G401.6 (cell line): ENCODE results near the gene PAX2.

Source experiments
- FAIRE-seq: peaks from 2 replicates; lab custom pipeline; 2012; peaks lifted over from hg19 to GRCh38; lab: Jason Lieb, UNC

The PAX2 gene

GRCh38 chr10:100739517-100740368, 5.6 kb upstream of the PAX2 start:
- no peak for FAIRE-seq

GRCh38 chr10:100740476-100741377, 4.7 kb upstream of the PAX2 start:
- no peak for FAIRE-seq

GRCh38 chr10:100741378-100742075, 3.9 kb upstream of the PAX2 start:
- no peak for FAIRE-seq

- no peak for FAIRE-seq
These were observed 3.2 kb upstream of the PAX2 start for GRCh38 chr10:100742076-100742771.

GRCh38 chr10:100742936-100743335, 2.4 kb upstream of the PAX2 start:
- no peak for FAIRE-seq

GRCh38 chr10:100743626-100744135, 1.7 kb upstream of the PAX2 start:
- FAIRE-seq, result peak; percentile 78

- no peak for FAIRE-seq
These were observed 1.0 kb upstream of the PAX2 start for GRCh38 chr10:100744136-100744986.

GRCh38 chr10:100745882-100746783, 751 bp downstream of the PAX2 start:
- FAIRE-seq, result no peak

- no peak for FAIRE-seq
These were observed 1.5 kb downstream of the PAX2 start for GRCh38 chr10:100746784-100747455.

- no peak for FAIRE-seq
These were observed 2.3 kb downstream of the PAX2 start for GRCh38 chr10:100747456-100748230.

- FAIRE-seq, result no peak
These were observed 3.1 kb downstream of the PAX2 start for GRCh38 chr10:100748231-100749058.

GRCh38 chr10:100749059-100749308, 3.6 kb downstream of the PAX2 start:
- FAIRE-seq, result no peak

- no peak for FAIRE-seq
These were observed 4.2 kb downstream of the PAX2 start for GRCh38 chr10:100749309-100750217.

- no peak for FAIRE-seq
These were observed 5.2 kb downstream of the PAX2 start for GRCh38 chr10:100750291-100751210.

GRCh38 chr10:100751211-100751933, 6.0 kb downstream of the PAX2 start:
- FAIRE-seq, result no peak
